GM12878 (cell line): ENCODE measurements around the gene SRSF3.

Experiments used
- BHLHE40 ChIP-seq, 2 experiments: fragments of 450-650 bp in 1 of 2; IDR thresholded peaks; 2 replicates each; pipeline ENCODE4 v1.6.1; 2011 to 2017; ENCODE audit warnings: low read depth in 2 of 2, borderline replicate concordance in 1 of 2, improper control_type of control experiment in 1 of 2, low read length in 1 of 2, mild to moderate bottlenecking in 1 of 2
- BMI1 ChIP-seq: fragments of 450-650 bp; IDR thresholded peaks from 2 replicates; pipeline ENCODE4 v1.6.1; 2016; ENCODE audit warnings: mild to moderate bottlenecking, moderate library complexity, borderline replicate concordance
- CBFB ChIP-seq: IDR thresholded peaks from 2 replicates; pipeline ENCODE4 v1.6.1; 2016; ENCODE audit warnings: antibody characterized with exemption, low read depth
- CREB1 ChIP-seq: IDR thresholded peaks from 2 replicates; pipeline ENCODE4 v1.6.1; 2012; ENCODE audit warnings: low read depth, mild to moderate bottlenecking, inconsistent platforms
- EZH2 ChIP-seq: IDR thresholded peaks from 2 replicates; pipeline ENCODE4 v1.6.1; 2012; ENCODE audit warnings: low read depth, mild to moderate bottlenecking, control low read depth, inconsistent platforms, low read length, borderline replicate concordance; ENCODE audit not compliant: control insufficient read depth
- MEF2A ChIP-seq: IDR thresholded peaks from 2 replicates; pipeline ENCODE4 v1.6.1; 2011; ENCODE audit warnings: low read depth, mild to moderate bottlenecking, low read length, moderate library complexity; ENCODE audit not compliant: insufficient read depth
- POLR2AphosphoS5 ChIP-seq: IDR thresholded peaks from 2 replicates; pipeline ENCODE4 v1.6.1; 2011; ENCODE audit warnings: mild to moderate bottlenecking, low read length, inconsistent platforms
- RELA ChIP-seq: fragments of 450-650 bp; IDR thresholded peaks from 2 replicates; pipeline ENCODE4 v1.8.0; 2014; ENCODE audit warnings: borderline replicate concordance; ENCODE audit not compliant: partially characterized antibody
- TARDBP ChIP-seq: IDR thresholded peaks from 2 replicates; pipeline ENCODE4 v1.6.1; 2016; ENCODE audit warnings: borderline replicate concordance
- ZNF207 ChIP-seq: fragments of 450-650 bp; IDR thresholded peaks from 2 replicates; pipeline ENCODE4 v1.6.1; 2014; ENCODE audit warnings: antibody characterized with exemption, mild to moderate bottlenecking, borderline replicate concordance
- ZNF24 ChIP-seq: fragments of 450-650 bp; IDR thresholded peaks from 2 replicates; pipeline ENCODE4 v1.6.1; 2017; ENCODE audit warnings: antibody characterized with exemption, mild to moderate bottlenecking
- ZNF274 ChIP-seq: IDR thresholded peaks from one replicate; pipeline ENCODE4 v1.8.0; 2011; ENCODE audit not compliant: insufficient read length, insufficient read depth
- TF ChIP-seq, protein P1 (sequence below), 3 experiments: IDR thresholded peaks in 2 of 3; conservative IDR thresholded peaks in 1 of 3; 2 replicates each; pipeline ENCODE4 v1.5.1; 2011; ENCODE audit warnings: low read depth in 3 of 3, low read length in 3 of 3, mild to moderate bottlenecking in 3 of 3, control low read depth in 2 of 3, moderate library complexity in 2 of 3, inconsistent platforms in 1 of 3, mixed read lengths in 1 of 3; ENCODE audit not compliant: control insufficient read depth in 2 of 3, insufficient read depth in 1 of 3; ENCODE audit errors: extremely low read depth in 1 of 3
- TF ChIP-seq, protein P2 (sequence below): IDR thresholded peaks from 2 replicates; pipeline ENCODE4 v1.6.1; 2012; ENCODE audit warnings: mild to moderate bottlenecking, low read depth, low read length

DNA sequence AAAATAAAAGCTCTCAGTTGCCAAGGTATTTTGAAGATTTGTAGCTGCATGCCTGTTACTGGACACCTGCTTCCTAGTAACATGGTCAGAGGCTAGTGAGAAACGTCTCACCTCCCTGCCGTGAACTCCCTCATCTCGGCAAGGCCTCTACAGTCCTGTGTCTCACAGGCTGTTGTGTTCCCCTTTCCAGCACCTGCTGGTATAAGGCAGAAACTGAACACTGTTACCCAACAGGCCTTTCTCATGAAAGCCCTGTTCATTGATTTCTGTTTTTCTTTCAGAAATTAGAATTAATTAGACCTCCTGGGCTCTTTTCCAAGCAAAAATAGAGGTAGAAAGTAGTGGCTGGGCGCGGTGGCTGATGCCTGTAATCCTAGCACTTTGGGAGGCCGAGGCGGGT lies 17.6 kb upstream of the SRSF3 start:
- TF ChIP-seq CREB1 = no peak
- TF ChIP-seq POLR2AphosphoS5 = no peak
- no peak for TF ChIP-seq CBFB
- no peak for TF ChIP-seq BHLHE40 (IDR thresholded peaks at IDR 0.05; ENCODE audit: borderline replicate concordance in 1 of 2, low read depth in 2 of 2, low read length in 1 of 2)
- TF ChIP-seq ZNF24 = no peak
- TF ChIP-seq MEF2A = no peak
- TF ChIP-seq RELA = no peak
- TF ChIP-seq ZNF207 = no peak
- TF ChIP-seq BMI1 = no peak
- TF ChIP-seq, protein P1, sequence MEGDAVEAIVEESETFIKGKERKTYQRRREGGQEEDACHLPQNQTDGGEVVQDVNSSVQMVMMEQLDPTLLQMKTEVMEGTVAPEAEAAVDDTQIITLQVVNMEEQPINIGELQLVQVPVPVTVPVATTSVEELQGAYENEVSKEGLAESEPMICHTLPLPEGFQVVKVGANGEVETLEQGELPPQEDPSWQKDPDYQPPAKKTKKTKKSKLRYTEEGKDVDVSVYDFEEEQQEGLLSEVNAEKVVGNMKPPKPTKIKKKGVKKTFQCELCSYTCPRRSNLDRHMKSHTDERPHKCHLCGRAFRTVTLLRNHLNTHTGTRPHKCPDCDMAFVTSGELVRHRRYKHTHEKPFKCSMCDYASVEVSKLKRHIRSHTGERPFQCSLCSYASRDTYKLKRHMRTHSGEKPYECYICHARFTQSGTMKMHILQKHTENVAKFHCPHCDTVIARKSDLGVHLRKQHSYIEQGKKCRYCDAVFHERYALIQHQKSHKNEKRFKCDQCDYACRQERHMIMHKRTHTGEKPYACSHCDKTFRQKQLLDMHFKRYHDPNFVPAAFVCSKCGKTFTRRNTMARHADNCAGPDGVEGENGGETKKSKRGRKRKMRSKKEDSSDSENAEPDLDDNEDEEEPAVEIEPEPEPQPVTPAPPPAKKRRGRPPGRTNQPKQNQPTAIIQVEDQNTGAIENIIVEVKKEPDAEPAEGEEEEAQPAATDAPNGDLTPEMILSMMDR (IDR thresholded peaks at IDR 0.05 in 2 of 3, conservative IDR thresholded peaks at IDR 0.05 in 1 of 3; ENCODE audit: control insufficient read depth in 2 of 3, extremely low read depth in 1 of 3, insufficient read depth in 1 of 3, low read depth in 3 of 3, low read length in 3 of 3) = no peak
- TF ChIP-seq, protein P2, sequence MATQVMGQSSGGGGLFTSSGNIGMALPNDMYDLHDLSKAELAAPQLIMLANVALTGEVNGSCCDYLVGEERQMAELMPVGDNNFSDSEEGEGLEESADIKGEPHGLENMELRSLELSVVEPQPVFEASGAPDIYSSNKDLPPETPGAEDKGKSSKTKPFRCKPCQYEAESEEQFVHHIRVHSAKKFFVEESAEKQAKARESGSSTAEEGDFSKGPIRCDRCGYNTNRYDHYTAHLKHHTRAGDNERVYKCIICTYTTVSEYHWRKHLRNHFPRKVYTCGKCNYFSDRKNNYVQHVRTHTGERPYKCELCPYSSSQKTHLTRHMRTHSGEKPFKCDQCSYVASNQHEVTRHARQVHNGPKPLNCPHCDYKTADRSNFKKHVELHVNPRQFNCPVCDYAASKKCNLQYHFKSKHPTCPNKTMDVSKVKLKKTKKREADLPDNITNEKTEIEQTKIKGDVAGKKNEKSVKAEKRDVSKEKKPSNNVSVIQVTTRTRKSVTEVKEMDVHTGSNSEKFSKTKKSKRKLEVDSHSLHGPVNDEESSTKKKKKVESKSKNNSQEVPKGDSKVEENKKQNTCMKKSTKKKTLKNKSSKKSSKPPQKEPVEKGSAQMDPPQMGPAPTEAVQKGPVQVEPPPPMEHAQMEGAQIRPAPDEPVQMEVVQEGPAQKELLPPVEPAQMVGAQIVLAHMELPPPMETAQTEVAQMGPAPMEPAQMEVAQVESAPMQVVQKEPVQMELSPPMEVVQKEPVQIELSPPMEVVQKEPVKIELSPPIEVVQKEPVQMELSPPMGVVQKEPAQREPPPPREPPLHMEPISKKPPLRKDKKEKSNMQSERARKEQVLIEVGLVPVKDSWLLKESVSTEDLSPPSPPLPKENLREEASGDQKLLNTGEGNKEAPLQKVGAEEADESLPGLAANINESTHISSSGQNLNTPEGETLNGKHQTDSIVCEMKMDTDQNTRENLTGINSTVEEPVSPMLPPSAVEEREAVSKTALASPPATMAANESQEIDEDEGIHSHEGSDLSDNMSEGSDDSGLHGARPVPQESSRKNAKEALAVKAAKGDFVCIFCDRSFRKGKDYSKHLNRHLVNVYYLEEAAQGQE = no peak
- no peak for TF ChIP-seq TARDBP
- TF ChIP-seq EZH2 = no peak
- no peak for TF ChIP-seq ZNF274
